H1 (cell line): ENCODE measurements around the gene ITGA6. TPM values are rescaled to one million over a fixed set of nuclear protein-coding genes. Genes with fewer than 3 reads are reported as not detected.
A peak's percentile ranks its signal among the peaks of the same experiment; 100 is the strongest.

Experiments
- CTCF ChIA-PET: fragments of 300-600 bp; sonication (Branson Sonifier 250); formaldehyde crosslinking; loops from one replicate; lab custom pipeline; 2021; ENCODE audit not compliant: partially characterized antibody; lab: Charles Lee
- POLR2A ChIA-PET: fragments of 300-600 bp; sonication (Branson Sonifier 250); formaldehyde crosslinking; loops from one replicate; lab custom pipeline; 2021; ENCODE audit warnings: inconsistent platforms; ENCODE audit not compliant: partially characterized antibody; lab: Charles Lee
- DNase-seq, 2 experiments: peaks; one replicate each; pipeline versions ENCODE4 v3.0.0 to v3.0.0-alpha.2; 2010 to 2022; ENCODE audit warnings: low spot score in 2 of 2, low read depth in 1 of 2, mixed read lengths in 1 of 2
- FAIRE-seq: peaks from 2 replicates; lab custom pipeline; 2011; peaks lifted over from hg19 to GRCh38; lab: Jason Lieb, UNC
- H2AFZ ChIP-seq: 2 replicates; pipeline ENCODE4 v1.8.1; 2012; ENCODE audit warnings: low read length, inconsistent platforms
- H2AK5ac ChIP-seq: 2 replicates; pipeline ENCODE4 v1.6.1; 2013; ENCODE audit warnings: low read depth, low read length
- H2BK120ac ChIP-seq: replicated peaks from 2 replicates; pipeline ENCODE3; 2013; ENCODE audit warnings: low read depth, low read length, inconsistent platforms
- H2BK12ac ChIP-seq: 2 replicates; pipeline ENCODE4 v1.6.1; 2013; ENCODE audit warnings: low read depth, low read length
- H2BK15ac ChIP-seq: 2 replicates; pipeline ENCODE4 v1.6.1; 2013; ENCODE audit warnings: low read length
- H2BK20ac ChIP-seq: 2 replicates; pipeline ENCODE4 v1.6.1; 2013; ENCODE audit warnings: low read length
- H2BK5ac ChIP-seq: 2 replicates; pipeline ENCODE4 v1.6.1; 2013; ENCODE audit warnings: low read depth, low read length
- H3K14ac ChIP-seq: 2 replicates; pipeline ENCODE4 v1.6.1; 2013; ENCODE audit warnings: inconsistent platforms; ENCODE audit not compliant: insufficient read length
- H3K18ac ChIP-seq: 2 replicates; pipeline ENCODE4 v1.6.1; 2013; ENCODE audit warnings: low read length; ENCODE audit errors: extremely low read depth
- H3K23ac ChIP-seq: 2 replicates; pipeline ENCODE4 v1.6.1; 2013; ENCODE audit warnings: inconsistent platforms; ENCODE audit not compliant: insufficient read length
- H3K23me2 ChIP-seq: 2 replicates; pipeline ENCODE4 v1.6.1; 2013; ENCODE audit warnings: low read depth, low read length
- H3K27ac ChIP-seq: 2 replicates; pipeline ENCODE4 v1.6.1; 2011; ENCODE audit warnings: low read depth, low read length, inconsistent platforms
- H3K27me3 ChIP-seq, 4 experiments: replicated peaks in 1 of 4; 1 replicate in 1 of 4; 2 replicates in 3 of 4; pipeline versions ENCODE4 v1.6.1 to v1.8.1; 2011 to 2013; ENCODE audit warnings: low read length in 3 of 4, mild to moderate bottlenecking in 3 of 4, inconsistent platforms in 2 of 4, mixed read lengths in 2 of 4, moderate library complexity in 1 of 4; ENCODE audit not compliant: control insufficient read depth in 3 of 4, insufficient read depth in 3 of 4; ENCODE audit errors: extremely low read depth in 1 of 4
- H3K36me3 ChIP-seq, 4 experiments: 2 replicates each; pipeline versions ENCODE4 v1.6.1 to v1.8.1; 2011 to 2013; ENCODE audit warnings: mild to moderate bottlenecking in 4 of 4, low read length in 3 of 4, moderate library complexity in 2 of 4, control low read depth in 1 of 4, inconsistent platforms in 1 of 4; ENCODE audit not compliant: insufficient read depth in 4 of 4, control insufficient read depth in 2 of 4
- H3K4ac ChIP-seq: replicated peaks from 2 replicates; pipeline ENCODE3; 2013; ENCODE audit warnings: low read length, low read depth, mixed read lengths, inconsistent platforms; ENCODE audit not compliant: insufficient read length
- H3K4me1 ChIP-seq, 4 experiments: replicated peaks in 1 of 4; 1 replicate in 1 of 4; 2 replicates in 3 of 4; pipeline versions ENCODE4 v1.6.1 to v1.8.1; 2011 to 2013; ENCODE audit warnings: low read length in 3 of 4, inconsistent platforms in 2 of 4, mixed read lengths in 1 of 4; ENCODE audit not compliant: insufficient read depth in 4 of 4, control insufficient read depth in 3 of 4
- H3K4me2 ChIP-seq, 2 experiments: 2 replicates each; pipeline versions ENCODE4 v1.6.1 to v1.8.1; 2011 to 2013; ENCODE audit warnings: low read depth in 2 of 2, low read length in 2 of 2, control low read depth in 1 of 2, inconsistent platforms in 1 of 2, mild to moderate bottlenecking in 1 of 2; ENCODE audit not compliant: insufficient read depth in 1 of 2
- H3K4me3 ChIP-seq, 4 experiments: fragments of 200-600, 300-600 bp in 1 of 4; sonication (generic), shearing (Covaris generic), sonication (Bioruptor Twin) in 1 of 4; 2 replicates each; pipeline versions ENCODE4 v1.5.1 to v1.8.1; 2011 to 2016; ENCODE audit warnings: low read length in 4 of 4, low read depth in 3 of 4, control low read depth in 2 of 4, inconsistent platforms in 2 of 4, mild to moderate bottlenecking in 2 of 4, mixed read lengths in 1 of 4, moderate library complexity in 1 of 4; ENCODE audit not compliant: insufficient read depth in 2 of 4; ENCODE audit errors: extremely low read depth in 1 of 4
- H3K56ac ChIP-seq: replicated peaks from 2 replicates; pipeline ENCODE3; 2013; ENCODE audit warnings: low read depth, mild to moderate bottlenecking, mixed read lengths, low read length, inconsistent platforms; ENCODE audit not compliant: insufficient read length
- H3K79me1 ChIP-seq: 2 replicates; pipeline ENCODE4 v1.6.1; 2013; ENCODE audit warnings: low read depth, low read length, control low read depth
- H3K79me2 ChIP-seq, 2 experiments: 2 replicates each; pipeline versions ENCODE4 v1.6.1 to v1.8.1; 2012 to 2013; ENCODE audit warnings: low read length in 2 of 2, mild to moderate bottlenecking in 2 of 2, inconsistent platforms in 1 of 2; ENCODE audit not compliant: insufficient read depth in 2 of 2, control insufficient read depth in 1 of 2
- H3K9ac ChIP-seq, 4 experiments: replicated peaks in 1 of 4; 1 replicate in 1 of 4; 2 replicates in 3 of 4; pipeline versions ENCODE4 v1.6.1 to v1.8.1; 2011 to 2013; ENCODE audit warnings: low read depth in 3 of 4, low read length in 3 of 4, control low read depth in 2 of 4, mild to moderate bottlenecking in 2 of 4, moderate library complexity in 2 of 4, inconsistent platforms in 1 of 4; ENCODE audit errors: extremely low read depth in 1 of 4
- H3K9me3 ChIP-seq, 2 experiments: 2 replicates each; pipeline versions ENCODE4 v1.6.1 to v1.8.1; 2012 to 2013; ENCODE audit warnings: mild to moderate bottlenecking in 2 of 2, moderate library complexity in 2 of 2, control low read depth in 1 of 2, inconsistent platforms in 1 of 2, low read depth in 1 of 2, low read length in 1 of 2, mixed read lengths in 1 of 2; ENCODE audit not compliant: insufficient read depth in 2 of 2
- H4K20me1 ChIP-seq, 2 experiments: replicated peaks in 1 of 2; 2 replicates each; pipeline versions ENCODE3 to v1.8.1; 2011 to 2013; ENCODE audit warnings: inconsistent platforms in 2 of 2, low read length in 2 of 2, mild to moderate bottlenecking in 1 of 2; ENCODE audit not compliant: insufficient read depth in 2 of 2, control insufficient read depth in 1 of 2
- H4K5ac ChIP-seq: 2 replicates; pipeline ENCODE4 v1.6.1; 2013; ENCODE audit warnings: low read length, low read depth, mixed read lengths, inconsistent platforms; ENCODE audit not compliant: insufficient read length
- H4K8ac ChIP-seq: 2 replicates; pipeline ENCODE4 v1.8.0; 2013; ENCODE audit warnings: mild to moderate bottlenecking, moderate library complexity, low read length, inconsistent platforms; ENCODE audit not compliant: insufficient read depth; ENCODE audit errors: extremely low read depth
- H4K91ac ChIP-seq: replicated peaks from 2 replicates; pipeline ENCODE3; 2013; ENCODE audit warnings: low read length, mixed read lengths, inconsistent platforms; ENCODE audit not compliant: insufficient read length
- CBX5 ChIP-seq: fragments of 300-800, 300-1000 bp; sonication (generic); IDR thresholded peaks from 2 replicates; pipeline ENCODE4 v1.7.1; 2016; ENCODE audit warnings: antibody characterized with exemption, low read length, low read depth
- CEBPB ChIP-seq: IDR thresholded peaks from 2 replicates; pipeline ENCODE4 v1.6.1; 2012; ENCODE audit warnings: low read depth, low read length
- E2F6 ChIP-seq: IDR thresholded peaks from 2 replicates; pipeline ENCODE4 v1.6.1; 2012; ENCODE audit warnings: inconsistent platforms
- SIRT6 ChIP-seq: IDR thresholded peaks from one replicate; pipeline ENCODE4 v1.7.1; 2012; ENCODE audit warnings: low read length, inconsistent platforms
- SP4 ChIP-seq: IDR thresholded peaks from 2 replicates; pipeline ENCODE4 v1.6.1; 2012; ENCODE audit warnings: low read length, inconsistent platforms
- TBP ChIP-seq: IDR thresholded peaks from 2 replicates; pipeline ENCODE4 v1.6.1; 2011; ENCODE audit warnings: low read depth, low read length, improper control_type of control experiment
- YY1 ChIP-seq: IDR thresholded peaks from 2 replicates; pipeline ENCODE4 v1.6.1; 2011; ENCODE audit warnings: low read depth, mild to moderate bottlenecking, low read length
- WGBS, 2 experiments: shearing (Covaris generic) in 1 of 2; methylation state at CpG; one replicate each; pipeline versions ENCODE4 v1.1.6 to v1.1.7; 2013 to 2015; ENCODE audit warnings: low lambda C conversion rate in 2 of 2, mixed read lengths in 2 of 2, inconsistent platforms in 1 of 2, low coverage in 1 of 2, missing lambda C conversion rate in 1 of 2; ENCODE audit not compliant: insufficient replicate concordance in 2 of 2, insufficient coverage in 1 of 2, insufficient read length in 1 of 2; ENCODE audit errors: extremely low coverage in 1 of 2, missing lambda C conversion rate in 1 of 2; 5-methylcytosine and 5-hydroxymethylcytosine counted together
- polyA plus RNA-seq, 7 experiments: library from polyadenylated mRNA; depleted of rRNA in 3 of 7; stranded (reverse) in 5 of 7; unstranded in 2 of 7; fragments of >200 nt in 5 of 7; fragments of 200-250 nt in 2 of 7; gene quantifications; 1 replicate in 5 of 7; 2 replicates in 1 of 7; 4 replicates in 1 of 7; pipeline versions ENCODE4 v1.2.1 to v1.2.3, GENCODE V29; 2011 to 2013; ENCODE audit warnings: missing spikeins in 2 of 7, mixed read lengths in 2 of 7
- total RNA-seq: library from RNA; stranded (reverse); fragmentation: NEBNext Ultra II Directional; extraction: Animal tissue kit (Norgen Biotek cat#: 25700); gene quantifications from 2 replicates; pipeline ENCODE4 v1.2.1, GENCODE V29; 2021

The ITGA6 gene
- total and polyA plus RNA-seq, 2 of the 8 experiments (the other 6 are each of a cell fraction or from before 2014, with no cell fraction given): 26.9 to 118 TPM

- DNase-seq (no peak), FAIRE-seq (no peak)
- Histone ChIP-seq H4K5ac (no peak overlapping the region), H3K27me3 (no peaks in the 10 kb centered on the region), H3K23ac (no peak overlapping the region), H2BK5ac (no peak overlapping the region), H3K79me1 (no peaks in the 10 kb centered on the region), H3K4me1 (no peaks in the 10 kb centered on the region), H2BK12ac (no peak overlapping the region; the same call in 1 of the 2 replicates), H3K36me3 (no peaks in the 10 kb centered on the region), H3K18ac (0 out of 2 replicates have a peak overlapping the region, but pooled peaks have one; percentile 33), H3K4ac (no peak overlapping the region), H3K23me2 (no peaks in the 10 kb centered on the region), H4K8ac (no peak overlapping the region), H3K4me3 (no peak overlapping the region), H4K91ac (no peak overlapping the region), H2BK20ac (no peak overlapping the region), H3K27ac (no peak overlapping the region), H2BK15ac (no peak overlapping the region), H2AFZ (0 out of 2 replicates have a peak overlapping the region, but pooled peaks have one; percentile 24), H3K4me2 (no peak overlapping the region), H3K56ac (no peak overlapping the region), H3K79me2 (no peaks in the 10 kb centered on the region), H3K9me3 (no peaks in the 10 kb centered on the region), H2AK5ac (no peak overlapping the region), H3K9ac (no peak overlapping the region), H4K20me1 (no peaks in the 10 kb centered on the region), H3K14ac (no peak overlapping the region), H2BK120ac (no peak overlapping the region)
- WGBS, 2 experiments: 87% methylated on average over 5 of the region's 5 CpGs; no CpG with 5 or more reads in 1 of the 2 experiments
- ChIA-PET CTCF (interaction anchor here (1.4 to 1.7 kb wide), 3 partner anchors 22 to 62 kb away, joined by 3 to 8 read pairs (median 7); no protein-coding TSS in a partner anchor), POLR2A (interaction anchor here (1.4 kb wide), 1 partner anchor 8 kb away, joined by 3 read pairs; no protein-coding TSS in a partner anchor)
- no peak for TF ChIP-seq SP4
- TF ChIP-seq E2F6: no peak
- TF ChIP-seq TBP: no peak
- TF ChIP-seq CEBPB: no peak
- TF ChIP-seq CBX5: no peak
- TF ChIP-seq YY1: no peak
- TF ChIP-seq SIRT6: no peak
Observed at GRCh38 chr2:172399765-172400164, 27.6 kb upstream of the ITGA6 start.
